Ramos (cell line): ENCODE data around the gene TAP2.
"Not testable (repeated sequence)": the region's sequence is repeated elsewhere in the genome, so short reads cannot be mapped to it uniquely, and the experiment has no call there.

ENCODE experiments used
- in situ Hi-C: fragments of 300-500 bp; cut with MboI; formaldehyde crosslinking; loops from one replicate; pipeline ENCODE4 v1.14.3; 2022; ENCODE audit warnings: low sequenced_read_pairs; ENCODE audit not compliant: unreplicated experiment

TAP2 gene

GRCh38 chr6:32839356-32839755, 817 bp upstream of the TAP2 start:
- in situ Hi-C loops, result no loop called here

GRCh38 chr6:32837651-32838113, 857 bp downstream of the TAP2 start:
- in situ Hi-C loops, result no loop called here

- in situ Hi-C loops, result no loop called here
These were observed 1.7 kb downstream of the TAP2 start for GRCh38 chr6:32836873-32837272.

GRCh38 chr6:32835167-32835893, 3.2 kb downstream of the TAP2 start:
- in situ Hi-C loops, result no loop called here

- in situ Hi-C loops, result no loop called here
These were observed 4.9 kb downstream of the TAP2 start for GRCh38 chr6:32833664-32834063.

GRCh38 chr6:32832535-32832934, 6.0 kb downstream of the TAP2 start:
- in situ Hi-C loops, result no loop called here

- in situ Hi-C loops, result no loop called here
These were observed 7.6 kb downstream of the TAP2 start for GRCh38 chr6:32830936-32831335.

- in situ Hi-C loops, result no loop called here
These were observed 8.5 kb downstream of the TAP2 start for GRCh38 chr6:32830017-32830416.

GRCh38 chr6:32829495-32829894, 9.0 kb downstream of the TAP2 start:
- in situ Hi-C loops, result no loop called here

GRCh38 chr6:32827025-32827424, 11.5 kb downstream of the TAP2 start:
- in situ Hi-C loops, result no loop called here

GRCh38 chr6:32825966-32826365, 12.6 kb downstream of the TAP2 start:
- in situ Hi-C loops, result no loop called here

- in situ Hi-C loops, result no loop called here
These were observed 18.8 kb downstream of the TAP2 start for GRCh38 chr6:32819729-32820128.

GRCh38 chr6:32818867-32819266, 19.7 kb downstream of the TAP2 start:
- in situ Hi-C loops, result no loop called here

GRCh38 chr6:32816746-32817204, 21.8 kb downstream of the TAP2 start, which contains the start of gene HLA-DOB:
HLA-DOB (minus strand) TSS chr6:32817002; CDS start chr6:32816951, 51 bp downstream.
- in situ Hi-C loops, result no loop called here

- in situ Hi-C loops, result no loop called here
These were observed 22.5 kb downstream of the TAP2 start for GRCh38 chr6:32815996-32816395.

- in situ Hi-C loops, result no loop called here
These were observed 23.4 kb downstream of the TAP2 start for GRCh38 chr6:32815115-32815514.

GRCh38 chr6:32814145-32814544, 24.4 kb downstream of the TAP2 start:
- in situ Hi-C loops, result no loop called here

GRCh38 chr6:32809171-32809570, 29.4 kb downstream of the TAP2 start:
- in situ Hi-C loops, result no loop called here

GRCh38 chr6:32807020-32807580, 31.4 kb downstream of the TAP2 start:
- in situ Hi-C loops, result no loop called here

GRCh38 chr6:32805404-32805803, 33.1 kb downstream of the TAP2 start:
- in situ Hi-C loops, result not testable (repeated sequence)

GRCh38 chr6:32803416-32803815, 35.1 kb downstream of the TAP2 start:
- in situ Hi-C loops, result no loop called here

GRCh38 chr6:32799740-32800139, 38.8 kb downstream of the TAP2 start:
- in situ Hi-C loops, result loop anchor here (25.0 kb wide), 1 partner anchor 562 kb away; no protein-coding TSS in a partner anchor
